SU-DHL-6 (cell line): Measurements from ENCODE around the gene PNPLA6.

Experiments
- H2AFZ ChIP-seq: fragments of 200-600 bp; sonication (generic); 2 replicates; pipeline ENCODE4 v1.6.1; 2014; ENCODE audit warnings: low read depth, mild to moderate bottlenecking, moderate library complexity, mixed read lengths, antibody characterized with exemption, low read length; ENCODE audit not compliant: severe bottlenecking
- H3F3A ChIP-seq: fragments of 200-600 bp; shearing (Covaris generic); 2 replicates; pipeline ENCODE4 v1.6.0; 2016; ENCODE audit warnings: antibody characterized with exemption, mild to moderate bottlenecking; ENCODE audit not compliant: insufficient read depth
- H3K27ac ChIP-seq: fragments of 200-600 bp; sonication (generic); 2 replicates; pipeline ENCODE4 v1.5.1; 2016; ENCODE audit warnings: low read depth, mild to moderate bottlenecking, low read length, moderate library complexity, mixed read lengths
- H3K27me3 ChIP-seq: fragments of 200-600 bp; sonication (generic), shearing (Covaris generic); 2 replicates; pipeline ENCODE4 v1.6.0; 2014; ENCODE audit warnings: mild to moderate bottlenecking, low read length
- H3K36me3 ChIP-seq: fragments of 200-600 bp; sonication (generic); 2 replicates; pipeline ENCODE4 v1.6.1; 2014; ENCODE audit warnings: mild to moderate bottlenecking, low read length, mixed read lengths
- H3K4me2 ChIP-seq: fragments of 300-600, 200-600 bp; shearing (Covaris generic), sonication (generic); 2 replicates; pipeline ENCODE4 v1.6.0; 2014; ENCODE audit warnings: low read length, low read depth, mild to moderate bottlenecking; ENCODE audit not compliant: poor library complexity, severe bottlenecking
- H3K4me3 ChIP-seq: fragments of 200-600 bp; sonication (generic); 2 replicates; pipeline ENCODE4 v1.5.1; 2014; ENCODE audit warnings: antibody characterized with exemption, low read length, mild to moderate bottlenecking, mixed read lengths; ENCODE audit not compliant: insufficient read depth, poor library complexity, severe bottlenecking
- H3K79me2 ChIP-seq: fragments of 200-600 bp; sonication (generic); 2 replicates; pipeline ENCODE4 v1.6.1; 2014; ENCODE audit warnings: mild to moderate bottlenecking, low read length, moderate library complexity; ENCODE audit not compliant: insufficient read depth
- H3K9ac ChIP-seq: fragments of 200-600 bp; sonication (generic); 2 replicates; pipeline ENCODE4 v1.7.0; 2014; ENCODE audit warnings: mild to moderate bottlenecking, low read length
- H3K9me2 ChIP-seq: fragments of 200-600 bp; sonication (generic); replicated peaks from 2 replicates; pipeline ENCODE4 v1.6.1; 2014; ENCODE audit warnings: low read length; ENCODE audit not compliant: insufficient read depth
- H3K9me3 ChIP-seq: fragments of 200-600 bp; sonication (generic); 2 replicates; pipeline ENCODE4 v1.6.1; 2014; ENCODE audit warnings: low read length, mixed read lengths; ENCODE audit not compliant: insufficient read depth
- H4K20me1 ChIP-seq: fragments of 200-600 bp; sonication (generic); 2 replicates; pipeline ENCODE4 v1.6.1; 2014; ENCODE audit warnings: low read depth, mild to moderate bottlenecking, antibody characterized with exemption, low read length, moderate library complexity, mixed read lengths
- EZH2phosphoT487 ChIP-seq: fragments of 200-600 bp; sonication (generic), shearing (Covaris generic); conservative IDR thresholded peaks from 2 replicates; pipeline ENCODE4 v1.6.1; 2018; ENCODE audit warnings: mild to moderate bottlenecking, antibody characterized with exemption, low read length, moderate library complexity, mixed read lengths
- TF ChIP-seq, protein P1 (sequence below): fragments of 200-600 bp; sonication (generic); IDR thresholded peaks from one replicate; pipeline ENCODE4 v1.5.1; 2017; ENCODE audit warnings: antibody characterized with exemption, mild to moderate bottlenecking, low read length, moderate library complexity; ENCODE audit not compliant: insufficient read depth, poor library complexity, severe bottlenecking

Gene PNPLA6

DNA sequence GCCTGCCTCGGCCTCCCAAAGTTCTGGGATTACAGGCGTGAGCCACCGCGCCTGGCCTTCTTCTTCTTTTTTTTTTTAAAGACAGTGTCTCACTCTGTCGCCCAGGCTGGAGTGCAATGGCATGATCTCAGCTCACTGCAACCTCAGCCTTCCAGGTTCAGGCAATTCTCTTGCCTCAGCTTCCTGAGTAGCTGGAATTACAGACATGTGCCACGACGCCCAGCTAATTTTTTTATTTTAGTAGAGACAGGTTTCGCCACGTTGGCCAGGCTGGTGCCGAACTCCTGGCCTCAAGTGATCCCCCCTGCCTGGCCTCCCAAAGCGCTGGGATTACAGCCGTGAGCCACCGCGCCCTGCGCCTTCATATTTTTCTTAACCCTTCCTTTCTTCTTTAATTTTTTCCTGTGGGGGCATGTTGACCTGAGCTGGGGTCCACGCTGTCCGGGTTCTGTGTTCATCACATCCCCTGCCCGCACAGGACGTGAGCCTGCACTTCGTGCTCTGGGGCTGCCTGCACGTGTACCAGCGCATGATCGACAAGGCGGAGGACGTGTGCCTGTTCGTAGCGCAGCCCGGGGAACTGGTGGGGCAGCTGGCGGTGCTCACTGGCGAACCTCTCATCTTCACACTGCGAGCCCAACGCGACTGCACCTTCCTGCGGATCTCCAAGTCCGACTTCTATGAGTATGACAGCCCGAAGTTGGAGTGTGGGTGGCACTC is 14.1 kb downstream of the PNPLA6 start:
- H3K9me2 ChIP-seq, result no peaks in the 10 kb centered on the region
- no peak overlapping the region for H3K9ac ChIP-seq
- no peaks in the 10 kb centered on the region for H3K27me3 ChIP-seq
- no peak overlapping the region for H3K27ac ChIP-seq
- H3K4me3 ChIP-seq, result no peak overlapping the region
- H4K20me1 ChIP-seq, result no peaks in the 10 kb centered on the region
- H3K36me3 ChIP-seq, result no peaks in the 10 kb centered on the region
- TF ChIP-seq EZH2phosphoT487, result no peak
- TF ChIP-seq, protein P1, sequence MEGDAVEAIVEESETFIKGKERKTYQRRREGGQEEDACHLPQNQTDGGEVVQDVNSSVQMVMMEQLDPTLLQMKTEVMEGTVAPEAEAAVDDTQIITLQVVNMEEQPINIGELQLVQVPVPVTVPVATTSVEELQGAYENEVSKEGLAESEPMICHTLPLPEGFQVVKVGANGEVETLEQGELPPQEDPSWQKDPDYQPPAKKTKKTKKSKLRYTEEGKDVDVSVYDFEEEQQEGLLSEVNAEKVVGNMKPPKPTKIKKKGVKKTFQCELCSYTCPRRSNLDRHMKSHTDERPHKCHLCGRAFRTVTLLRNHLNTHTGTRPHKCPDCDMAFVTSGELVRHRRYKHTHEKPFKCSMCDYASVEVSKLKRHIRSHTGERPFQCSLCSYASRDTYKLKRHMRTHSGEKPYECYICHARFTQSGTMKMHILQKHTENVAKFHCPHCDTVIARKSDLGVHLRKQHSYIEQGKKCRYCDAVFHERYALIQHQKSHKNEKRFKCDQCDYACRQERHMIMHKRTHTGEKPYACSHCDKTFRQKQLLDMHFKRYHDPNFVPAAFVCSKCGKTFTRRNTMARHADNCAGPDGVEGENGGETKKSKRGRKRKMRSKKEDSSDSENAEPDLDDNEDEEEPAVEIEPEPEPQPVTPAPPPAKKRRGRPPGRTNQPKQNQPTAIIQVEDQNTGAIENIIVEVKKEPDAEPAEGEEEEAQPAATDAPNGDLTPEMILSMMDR, result no peak
- H2AFZ ChIP-seq, result no peak overlapping the region
- no peaks in the 10 kb centered on the region for H3K79me2 ChIP-seq
- H3K9me3 ChIP-seq, result no peaks in the 10 kb centered on the region
- H3K4me2 ChIP-seq, result no peak overlapping the region
- no peaks in the 10 kb centered on the region for H3F3A ChIP-seq

- no peaks in the 10 kb centered on the region for H3K79me2 ChIP-seq
- H3K4me2 ChIP-seq, result no peak overlapping the region
- no peaks in the 10 kb centered on the region for H3K36me3 ChIP-seq
- TF ChIP-seq, protein P1, result no peak
- no peak for TF ChIP-seq EZH2phosphoT487
- H3K9me3 ChIP-seq, result no peaks in the 10 kb centered on the region
- no peaks in the 10 kb centered on the region for H3F3A ChIP-seq
- H2AFZ ChIP-seq, result no peak overlapping the region
- H4K20me1 ChIP-seq, result no peaks in the 10 kb centered on the region
- H3K4me3 ChIP-seq, result no peak overlapping the region
- no peaks in the 10 kb centered on the region for H3K9me2 ChIP-seq
- H3K27me3 ChIP-seq, result no peaks in the 10 kb centered on the region
- no peak overlapping the region for H3K27ac ChIP-seq
- H3K9ac ChIP-seq, result no peak overlapping the region
These were observed 14.8 kb downstream of the PNPLA6 start for GRCh38 chr19:7550169-7550770.

GRCh38 chr19:7550987-7551761 is 15.7 kb downstream of the PNPLA6 start:
- Histone ChIP-seq H3K9me3 (no peaks in the 10 kb centered on the region), H3K36me3 (no peaks in the 10 kb centered on the region), H3K4me3 (no peak overlapping the region), H4K20me1 (no peaks in the 10 kb centered on the region), H3F3A (no peaks in the 10 kb centered on the region), H3K4me2 (no peak overlapping the region), H3K27me3 (no peaks in the 10 kb centered on the region), H2AFZ (no peak overlapping the region), H3K79me2 (no peaks in the 10 kb centered on the region), H3K9ac (no peak overlapping the region), H3K9me2 (no peaks in the 10 kb centered on the region), H3K27ac (no peak overlapping the region)
- no peak for TF ChIP-seq EZH2phosphoT487
- TF ChIP-seq, protein P1, result no peak
